H9 (cell line): ENCODE measurements around the gene RARB. TPM values are rescaled to one million over a fixed set of nuclear protein-coding genes. Genes with fewer than 3 reads are reported as not detected.

ENCODE experiments used
- DNase-seq: peaks from one replicate; pipeline ENCODE4 v3.0.0-alpha.2; 2017
- H2AFZ ChIP-seq: one replicate; pipeline ENCODE4 v1.6.1; 2013; ENCODE audit warnings: mild to moderate bottlenecking, low read length, control low read depth, moderate library complexity
- H2AK5ac ChIP-seq: 2 replicates; pipeline ENCODE4 v1.6.1; 2013; ENCODE audit warnings: low read length, control low read depth, mixed read lengths; ENCODE audit not compliant: insufficient read length
- H2BK120ac ChIP-seq: one replicate; pipeline ENCODE4 v1.6.1; 2013; ENCODE audit warnings: low read depth, mild to moderate bottlenecking, low read length, control low read depth, inconsistent platforms; ENCODE audit not compliant: poor library complexity, severe bottlenecking
- H2BK12ac ChIP-seq: 2 replicates; pipeline ENCODE4 v1.6.1; 2013; ENCODE audit warnings: low read length, control low read depth, mixed read lengths, low read depth; ENCODE audit not compliant: insufficient read length
- H2BK15ac ChIP-seq: 2 replicates; pipeline ENCODE4 v1.6.1; 2013; ENCODE audit warnings: low read depth, low read length, control low read depth
- H2BK20ac ChIP-seq: one replicate; pipeline ENCODE4 v1.6.1; 2013; ENCODE audit warnings: low read depth, mild to moderate bottlenecking, low read length, control low read depth, inconsistent platforms; ENCODE audit not compliant: poor library complexity, severe bottlenecking
- H2BK5ac ChIP-seq: 2 replicates; pipeline ENCODE4 v1.6.1; 2013; ENCODE audit warnings: low read length, control low read depth, mixed read lengths; ENCODE audit not compliant: insufficient read length
- H3K14ac ChIP-seq: 2 replicates; pipeline ENCODE4 v1.6.1; 2013; ENCODE audit warnings: low read length, control low read depth; ENCODE audit not compliant: insufficient read depth
- H3K18ac ChIP-seq: 2 replicates; pipeline ENCODE4 v1.6.1; 2013; ENCODE audit warnings: low read depth, mild to moderate bottlenecking, mixed read lengths, low read length, control low read depth; ENCODE audit not compliant: insufficient read length
- H3K23ac ChIP-seq: 2 replicates; pipeline ENCODE4 v1.6.1; 2013; ENCODE audit warnings: low read length, control low read depth, mixed read lengths, low read depth; ENCODE audit not compliant: insufficient read length
- H3K23me2 ChIP-seq: 2 replicates; pipeline ENCODE4 v1.6.1; 2013; ENCODE audit warnings: low read depth, mild to moderate bottlenecking, mixed read lengths, low read length, control low read depth; ENCODE audit not compliant: insufficient read length, poor library complexity, severe bottlenecking
- H3K27ac ChIP-seq: 2 replicates; pipeline ENCODE4 v1.5.1; 2013; ENCODE audit warnings: low read length, control low read depth, mixed read lengths, low read depth; ENCODE audit not compliant: insufficient read length
- H3K27me3 ChIP-seq: 2 replicates; pipeline ENCODE4 v1.6.1; 2013; ENCODE audit warnings: low read length, control low read depth, inconsistent platforms; ENCODE audit not compliant: insufficient read depth
- H3K4ac ChIP-seq: 2 replicates; pipeline ENCODE4 v1.6.1; 2013; ENCODE audit warnings: low read depth, mild to moderate bottlenecking, control low read depth, inconsistent platforms, low read length, moderate library complexity
- H3K4me1 ChIP-seq: 2 replicates; pipeline ENCODE4 v1.6.1; 2013; ENCODE audit warnings: low read length, control low read depth, inconsistent platforms; ENCODE audit not compliant: insufficient read depth
- H3K4me2 ChIP-seq: 2 replicates; pipeline ENCODE4 v1.6.1; 2013; ENCODE audit warnings: low read length, control low read depth, mixed read lengths; ENCODE audit not compliant: insufficient read length, insufficient read depth
- H3K56ac ChIP-seq: 2 replicates; pipeline ENCODE4 v1.6.1; 2013; ENCODE audit warnings: low read depth, mild to moderate bottlenecking, mixed read lengths, low read length, control low read depth; ENCODE audit not compliant: insufficient read length
- H3K79me1 ChIP-seq: 2 replicates; pipeline ENCODE4 v1.6.1; 2013; ENCODE audit warnings: low read depth, mild to moderate bottlenecking, moderate library complexity, low read length, control low read depth, inconsistent platforms; ENCODE audit not compliant: insufficient read depth, poor library complexity, severe bottlenecking
- H3K79me2 ChIP-seq: 2 replicates; pipeline ENCODE4 v1.6.1; 2013; ENCODE audit warnings: low read length, control low read depth, inconsistent platforms; ENCODE audit not compliant: insufficient read depth
- H3K9ac ChIP-seq: 2 replicates; pipeline ENCODE4 v1.6.1; 2013; ENCODE audit warnings: low read length, control low read depth, mixed read lengths; ENCODE audit not compliant: insufficient read length; ENCODE audit errors: extremely low read depth
- H3K9me3 ChIP-seq: one replicate; pipeline ENCODE4 v1.6.1; 2013; ENCODE audit warnings: low read depth, low read length, inconsistent platforms; ENCODE audit not compliant: control insufficient read depth
- H3T11ph ChIP-seq: one replicate; pipeline ENCODE4 v1.6.1; 2013; ENCODE audit warnings: mild to moderate bottlenecking, low read length, control low read depth, inconsistent platforms
- H4K20me1 ChIP-seq: one replicate; pipeline ENCODE4 v1.6.1; 2013; ENCODE audit not compliant: control insufficient read depth, insufficient read length, insufficient read depth
- H4K5ac ChIP-seq: 2 replicates; pipeline ENCODE4 v1.6.1; 2013; ENCODE audit warnings: low read depth, mild to moderate bottlenecking, mixed read lengths, low read length, control low read depth; ENCODE audit not compliant: insufficient read length
- H4K8ac ChIP-seq: replicated peaks from 2 replicates; pipeline ENCODE4 v1.6.1; 2013; ENCODE audit warnings: low read length, control low read depth, mixed read lengths, low read depth; ENCODE audit not compliant: insufficient read length
- H4K91ac ChIP-seq: 2 replicates; pipeline ENCODE4 v1.6.1; 2013; ENCODE audit warnings: low read depth, mild to moderate bottlenecking, moderate library complexity, mixed read lengths, low read length, control low read depth; ENCODE audit not compliant: insufficient read length
- H3K27ac Mint-ChIP-seq, 3 experiments: 2 replicates in 2 of 3; 3 replicates in 1 of 3; pipeline ENCODE4 v1.8.0; 2020 to 2021; ENCODE audit warnings: mixed read lengths in 3 of 3, mild to moderate bottlenecking in 1 of 3, moderate library complexity in 1 of 3
- H3K27me3 Mint-ChIP-seq: 2 replicates; pipeline ENCODE4 v1.8.0; 2021; ENCODE audit warnings: low read depth, mild to moderate bottlenecking, moderate library complexity, mixed read lengths
- H3K36me3 Mint-ChIP-seq, 3 experiments: 2 replicates in 2 of 3; 3 replicates in 1 of 3; pipeline ENCODE4 v1.8.0; 2020 to 2021; ENCODE audit warnings: low read depth in 3 of 3, mixed read lengths in 3 of 3; ENCODE audit not compliant: insufficient read depth in 1 of 3
- H3K4me1 Mint-ChIP-seq, 2 experiments: 2 replicates each; pipeline ENCODE4 v1.8.0; 2020; ENCODE audit warnings: mixed read lengths in 2 of 2
- H3K4me3 Mint-ChIP-seq, 2 experiments: 2 replicates in 1 of 2; 3 replicates in 1 of 2; pipeline ENCODE4 v1.8.0; 2020 to 2021; ENCODE audit warnings: mild to moderate bottlenecking in 2 of 2, mixed read lengths in 2 of 2, moderate library complexity in 1 of 2
- H3K9me3 Mint-ChIP-seq, 2 experiments: 2 replicates in 1 of 2; 3 replicates in 1 of 2; pipeline ENCODE4 v1.8.0; 2020; ENCODE audit warnings: mild to moderate bottlenecking in 2 of 2, mixed read lengths in 2 of 2, moderate library complexity in 1 of 2
- CTCF ChIP-seq: fragments of 200-600 bp; sonication (generic); conservative IDR thresholded peaks from 3 replicates; pipeline ENCODE4 v1.8.0; 2021; ENCODE audit warnings: antibody characterized with exemption, mild to moderate bottlenecking
- WGBS: extraction: QIAGEN DNeasy Blood & Tissue Kit; methylation state at CpG from one replicate; pipeline ENCODE4 v1.1.7; 2013; ENCODE audit warnings: missing lambda C conversion rate, low lambda C conversion rate, mixed read lengths; ENCODE audit not compliant: insufficient read length; ENCODE audit errors: extremely low coverage; 5-methylcytosine and 5-hydroxymethylcytosine counted together
- total RNA-seq: library from RNA; stranded (reverse); gene quantifications from 2 replicates; pipeline ENCODE4 v1.2.1, GENCODE V29; 2021

RARB gene
- total RNA-seq, 1 experiment from 2014 or later: 0.22 TPM

DNA sequence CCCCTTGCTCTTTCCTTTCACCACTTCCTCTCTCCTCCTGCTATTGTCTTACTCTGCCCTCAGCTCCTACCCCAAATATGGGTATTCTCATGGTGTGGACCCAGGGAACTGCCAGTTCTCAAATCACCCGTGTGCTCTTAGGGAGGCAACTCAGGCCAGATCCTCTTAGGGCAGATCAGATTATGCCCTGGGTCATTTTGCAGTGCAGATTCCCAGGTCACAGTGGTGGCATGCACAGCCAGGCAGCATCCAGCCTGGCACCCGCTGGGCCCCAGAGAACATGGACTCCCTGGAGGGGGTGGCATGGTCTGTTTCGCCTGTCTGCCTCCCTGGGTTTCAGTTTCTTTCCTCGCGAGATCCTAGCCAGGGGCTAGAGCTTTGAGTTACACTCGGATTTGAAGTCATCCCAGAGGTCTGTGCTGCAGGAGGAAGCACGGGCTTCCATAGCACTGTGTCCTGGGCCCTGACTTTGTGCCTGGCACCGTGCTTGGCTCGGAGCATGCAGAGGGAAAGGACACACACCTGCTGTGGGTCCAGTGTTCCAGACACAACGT, 140.5 kb downstream of the RARB start:
- H3K4me1 Mint-ChIP-seq: peaks cover 7 to 13% of the 10 kb centered on the region in 2 experiments
- no peak overlapping the region for H2BK12ac ChIP-seq
- no peak overlapping the region for H3K56ac ChIP-seq
- no peak overlapping the region for H2BK20ac ChIP-seq
- H2BK120ac ChIP-seq: no peak overlapping the region
- H3K4me1 ChIP-seq: no peaks in the 10 kb centered on the region; the same call in 1 of the 2 replicates
- no peak overlapping the region for H3K27ac ChIP-seq
- no peak overlapping the region for H2BK15ac ChIP-seq
- no peak for TF ChIP-seq CTCF
- DNase-seq: no peak
- peaks cover 2% of the 10 kb centered on the region for H3K27me3 Mint-ChIP-seq
- H3K9me3 ChIP-seq: no peaks in the 10 kb centered on the region
- H3K27me3 ChIP-seq: no peaks in the 10 kb centered on the region
- no peak overlapping the region for H3K4me2 ChIP-seq
- H3K18ac ChIP-seq: no peak overlapping the region
- no peaks in the 10 kb centered on the region for H4K20me1 ChIP-seq
- no CpG with 5 or more reads among the region's 10 CpGs for WGBS
- H3K14ac ChIP-seq: no peak overlapping the region; the same call in 1 of the 2 replicates
- H3K9ac ChIP-seq: no peak overlapping the region
- H3K36me3 Mint-ChIP-seq: no peaks in the 10 kb centered on the region
- no peak overlapping the region for H2BK5ac ChIP-seq
- no peak overlapping the region for H3K4me3 Mint-ChIP-seq
- no peak overlapping the region for H3K4ac ChIP-seq
- no peak overlapping the region for H3T11ph ChIP-seq
- H2AK5ac ChIP-seq: no peak overlapping the region
- H4K91ac ChIP-seq: no peak overlapping the region
- no peaks in the 10 kb centered on the region for H3K79me2 ChIP-seq
- H2AFZ ChIP-seq: no peak overlapping the region
- H3K23ac ChIP-seq: no peak overlapping the region
- no peaks in the 10 kb centered on the region for H3K23me2 ChIP-seq
- H3K9me3 Mint-ChIP-seq: no peaks in the 10 kb centered on the region
- H4K8ac ChIP-seq: no peak overlapping the region
- no peaks in the 10 kb centered on the region for H3K79me1 ChIP-seq
- no peak overlapping the region for H4K5ac ChIP-seq
- no peak overlapping the region for H3K27ac Mint-ChIP-seq
